DMS 273 treated with DMSO at 0.1 percent for 48 hours (cell line): Measurements from ENCODE around the gene CLEC16A.

Experiments
- DNase-seq: peaks from one replicate; lab custom pipeline; 2025; lab: John Stamatoyannopoulos, UW

The CLEC16A gene

DNA sequence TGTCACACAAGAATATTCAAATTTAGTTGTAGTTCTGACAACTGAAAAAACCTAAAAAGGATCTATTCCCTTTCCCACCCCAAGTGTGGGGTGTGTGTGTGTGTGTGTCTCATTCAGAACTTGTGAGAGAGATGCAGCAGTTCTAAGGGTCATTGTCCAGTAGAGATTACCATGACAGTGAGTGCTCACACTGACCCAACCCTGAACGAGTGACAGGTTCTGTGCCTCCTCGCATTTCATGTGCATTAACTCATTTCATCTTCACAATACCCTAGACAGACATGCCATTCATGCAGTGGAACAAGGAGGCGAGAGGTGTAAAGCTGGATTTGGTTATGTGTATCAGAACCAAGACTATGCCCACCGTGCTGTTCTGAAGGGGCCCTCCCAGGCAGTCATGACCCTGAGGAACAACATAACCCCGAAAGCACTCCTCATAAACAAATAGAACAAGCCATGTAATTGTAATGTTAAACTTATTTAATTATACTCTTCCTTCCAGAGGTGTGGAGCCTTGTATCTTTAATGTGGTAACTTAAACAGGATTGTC is 102.1 kb downstream of the CLEC16A start:
- no peak for DNase-seq

DNA sequence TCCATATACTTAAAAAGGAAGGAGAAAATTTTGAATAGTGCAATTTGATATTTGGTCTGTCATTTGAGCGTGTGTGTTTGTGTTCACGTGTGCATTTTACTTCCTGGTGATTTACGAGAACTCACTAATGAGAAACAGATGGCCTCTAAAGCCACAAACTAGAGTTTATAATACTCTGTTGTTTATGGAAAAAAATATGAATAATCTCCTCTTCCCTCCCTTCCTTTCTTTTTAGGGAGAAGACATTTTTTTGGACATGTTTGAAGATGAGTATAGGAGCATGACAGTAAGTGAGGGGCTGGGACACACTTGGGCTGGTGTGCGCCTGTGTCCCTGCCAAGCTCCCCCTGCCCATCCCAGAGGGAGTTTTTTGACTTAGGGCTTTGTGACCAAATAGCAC is 102.7 kb downstream of the CLEC16A start:
- DNase-seq: peak; percentile 26

DNA sequence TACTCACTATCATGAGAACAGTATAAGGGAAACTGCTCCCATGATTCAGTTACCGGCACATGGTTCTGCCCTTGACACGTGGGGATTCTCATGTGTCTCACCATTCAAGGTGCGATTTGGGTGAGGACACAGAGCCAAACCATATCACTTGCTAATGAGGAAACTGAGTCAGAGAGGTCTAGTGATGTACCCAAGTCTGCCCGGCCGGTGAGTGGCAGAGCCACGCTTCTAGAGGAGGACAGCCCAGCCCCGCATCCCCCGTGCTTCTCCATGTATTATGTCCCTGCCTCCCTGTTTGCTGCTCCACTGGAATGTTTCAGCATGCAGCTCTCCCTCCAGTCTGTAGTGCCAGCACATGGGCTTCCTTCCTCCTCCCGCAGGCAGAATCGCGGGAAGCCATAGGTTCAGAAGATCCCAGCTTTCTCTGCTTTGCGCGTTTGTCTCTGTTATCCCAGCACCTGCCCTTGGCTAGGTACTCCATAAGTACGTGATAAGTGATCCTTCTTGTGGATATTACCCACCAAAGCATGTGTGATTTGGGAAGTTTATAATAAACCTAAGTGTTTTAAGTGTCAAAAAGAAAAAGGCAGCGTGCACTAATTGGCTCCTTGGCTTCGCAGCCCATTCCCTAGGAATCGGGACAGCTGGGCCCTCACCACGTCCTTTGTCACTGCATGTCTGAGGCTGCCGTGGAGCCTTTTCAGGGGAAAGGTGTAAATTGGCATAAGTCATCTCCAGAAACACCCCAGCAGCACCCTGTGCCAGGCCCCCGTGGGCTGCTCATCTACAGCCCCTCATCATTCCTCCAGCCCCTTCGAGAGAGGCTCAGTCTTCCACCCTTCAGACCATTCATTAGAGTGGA is 103.8 kb downstream of the CLEC16A start:
- no peak for DNase-seq

DNA sequence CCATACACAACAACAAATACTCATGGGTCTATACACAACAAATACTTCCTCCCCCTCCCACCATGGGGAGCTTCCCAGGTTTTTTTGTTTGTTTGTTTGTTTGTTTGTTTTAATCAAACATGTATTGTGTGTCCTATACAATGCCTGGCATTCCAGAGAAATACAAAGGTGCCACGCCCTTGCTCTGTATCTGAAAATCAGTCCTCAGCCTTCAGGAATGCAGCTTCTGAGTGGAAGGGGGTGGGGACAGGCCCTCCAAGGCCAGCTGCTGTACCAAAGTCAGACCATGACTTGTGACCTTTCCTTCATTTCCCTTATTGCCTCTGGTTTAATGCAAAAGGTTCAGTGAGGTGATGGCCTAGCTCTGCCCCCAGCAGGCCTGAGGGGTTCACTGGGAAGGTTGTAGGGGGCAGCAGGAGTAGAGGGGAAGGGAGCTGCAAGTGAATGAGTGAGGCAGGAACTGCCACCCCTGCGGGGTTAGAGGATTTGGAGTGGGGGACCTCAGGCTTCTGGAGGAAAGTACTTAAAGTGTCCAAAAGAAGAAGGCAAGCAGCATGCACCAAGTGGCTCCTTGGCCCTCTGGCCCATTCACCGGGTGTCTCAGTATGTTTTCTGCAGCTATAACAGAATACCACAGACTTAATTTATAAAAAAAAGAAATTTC is 105.2 kb downstream of the CLEC16A start:
- no peak for DNase-seq

DNA sequence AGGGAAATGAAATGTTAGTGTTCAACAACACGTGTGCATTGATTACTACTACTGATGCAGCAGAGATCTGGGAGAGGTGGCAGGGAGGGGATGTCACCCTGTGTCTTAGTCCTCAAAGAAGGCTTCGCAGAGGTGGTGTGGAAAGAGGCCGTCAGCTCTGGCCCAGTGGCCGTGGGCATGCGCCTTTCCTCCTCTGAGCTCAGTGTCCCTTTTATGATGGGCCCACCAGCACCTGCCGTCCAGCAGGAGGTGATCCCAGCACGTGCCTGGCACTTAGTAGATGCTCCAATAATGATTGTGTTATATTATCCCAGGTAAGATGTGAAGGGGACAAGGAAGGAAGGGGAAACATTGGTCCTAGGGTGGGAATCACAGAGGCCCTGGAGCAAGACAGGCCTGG is 106.2 kb downstream of the CLEC16A start:
- no peak for DNase-seq

DNA sequence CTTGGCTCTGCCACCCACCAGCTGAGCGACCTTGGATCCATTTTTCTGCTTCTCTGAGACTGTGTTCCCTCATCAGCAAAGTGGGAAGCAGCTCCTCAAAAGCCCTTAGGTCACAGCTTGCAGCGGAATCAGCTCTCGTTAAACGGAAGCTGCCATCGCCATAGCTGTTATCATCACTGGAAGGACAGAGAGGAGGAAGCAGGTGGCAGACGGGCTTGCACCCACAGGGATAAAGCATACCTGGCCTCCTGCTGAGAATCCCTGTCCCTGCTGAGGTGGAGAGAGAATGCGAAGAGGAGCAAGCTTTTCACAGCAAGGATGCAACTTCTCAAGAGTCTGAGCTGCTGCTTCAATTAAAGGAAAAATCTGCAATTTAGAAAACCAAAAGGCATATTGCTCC is 106.6 kb downstream of the CLEC16A start:
- DNase-seq: no peak

DNA sequence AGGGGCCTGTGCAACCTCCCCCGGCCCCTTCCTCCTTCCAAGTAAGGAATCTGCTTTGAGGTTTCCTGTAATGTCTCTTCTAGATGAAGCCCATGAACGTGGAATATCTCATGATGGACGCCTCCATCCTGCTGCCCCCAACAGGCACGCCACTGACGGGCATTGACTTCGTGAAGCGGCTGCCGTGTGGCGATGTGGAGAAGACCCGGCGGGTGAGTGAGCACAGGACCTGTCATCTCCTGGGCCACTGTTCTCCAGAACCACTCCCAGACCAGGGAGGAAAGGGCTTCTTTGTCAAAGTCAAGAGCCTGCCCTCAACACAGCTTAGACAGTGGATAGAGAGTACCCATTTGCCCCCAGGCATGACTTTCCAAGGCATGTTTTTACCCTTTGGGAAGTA is 107.1 kb downstream of the CLEC16A start:
- DNase-seq: no peak

DNA sequence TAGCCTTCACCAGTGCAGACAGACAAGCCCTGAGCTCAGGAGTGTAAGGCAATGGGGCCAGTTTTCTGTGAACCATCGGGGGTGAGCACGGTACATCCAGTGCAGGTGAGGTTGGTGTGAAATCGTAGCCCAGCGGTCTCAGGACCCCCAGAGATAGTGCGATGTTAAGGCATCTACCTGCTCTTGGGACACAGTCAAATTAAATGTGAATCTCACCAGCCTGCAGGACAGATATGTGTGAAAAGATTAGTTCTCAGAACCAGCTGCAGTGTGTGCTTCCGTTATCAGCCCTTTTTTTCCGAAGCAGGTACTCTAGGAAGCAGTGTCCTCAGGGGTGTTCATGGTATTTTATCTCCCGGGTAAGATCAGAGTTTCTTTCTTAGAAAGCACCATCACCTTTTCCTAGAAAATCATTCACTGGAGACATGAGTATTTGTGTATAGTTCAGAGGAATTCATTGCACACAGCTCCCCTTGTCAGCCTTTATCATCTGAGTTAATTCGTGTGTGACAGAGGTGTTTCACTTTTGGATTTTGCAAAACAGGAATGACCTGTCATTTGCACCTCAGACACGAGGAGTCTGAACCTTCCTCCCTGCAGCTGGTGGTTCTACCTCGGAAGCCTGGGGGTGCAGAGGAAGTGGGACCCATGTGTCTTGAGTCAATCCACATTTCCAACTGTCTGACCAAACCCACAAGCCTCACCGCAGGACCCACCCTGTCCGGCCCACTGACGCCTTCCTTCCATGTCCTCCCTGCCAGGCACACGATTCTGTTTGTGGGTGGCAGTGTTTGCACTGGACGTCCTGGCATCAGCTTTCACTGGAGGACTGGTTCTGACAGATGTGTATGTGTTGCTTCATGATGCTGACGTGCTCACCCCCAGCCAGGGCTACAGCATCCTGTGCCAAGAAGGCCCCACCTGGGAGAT is 107.8 kb downstream of the CLEC16A start:
- DNase-seq: no peak

DNA sequence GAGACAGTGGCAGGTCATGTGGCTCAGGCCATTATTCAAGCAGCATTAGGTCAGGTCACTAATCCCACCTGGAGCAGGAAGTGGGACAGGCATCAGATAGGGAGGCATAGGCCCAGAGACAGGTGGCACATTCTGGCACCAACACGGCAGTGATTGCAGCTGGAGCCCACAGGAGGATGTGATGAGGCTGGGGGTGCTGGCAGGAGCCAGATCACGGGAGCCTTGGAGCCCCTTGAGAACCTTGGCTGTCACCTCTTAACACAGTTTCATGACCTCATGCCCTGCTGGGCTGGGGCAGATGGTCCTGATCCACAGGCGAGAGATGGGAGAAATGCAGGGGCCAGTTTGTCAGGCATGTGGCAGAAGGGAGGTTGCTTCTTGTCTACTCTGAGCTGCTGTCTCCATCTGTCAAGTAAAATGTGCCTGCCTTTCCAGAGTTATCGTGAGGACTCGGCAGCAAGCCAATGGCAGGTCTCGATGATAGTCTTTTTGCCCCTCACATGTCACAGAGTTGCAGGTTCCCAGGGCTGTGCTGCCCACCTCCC is 109.6 kb downstream of the CLEC16A start:
- peak; percentile 85 for DNase-seq

DNA sequence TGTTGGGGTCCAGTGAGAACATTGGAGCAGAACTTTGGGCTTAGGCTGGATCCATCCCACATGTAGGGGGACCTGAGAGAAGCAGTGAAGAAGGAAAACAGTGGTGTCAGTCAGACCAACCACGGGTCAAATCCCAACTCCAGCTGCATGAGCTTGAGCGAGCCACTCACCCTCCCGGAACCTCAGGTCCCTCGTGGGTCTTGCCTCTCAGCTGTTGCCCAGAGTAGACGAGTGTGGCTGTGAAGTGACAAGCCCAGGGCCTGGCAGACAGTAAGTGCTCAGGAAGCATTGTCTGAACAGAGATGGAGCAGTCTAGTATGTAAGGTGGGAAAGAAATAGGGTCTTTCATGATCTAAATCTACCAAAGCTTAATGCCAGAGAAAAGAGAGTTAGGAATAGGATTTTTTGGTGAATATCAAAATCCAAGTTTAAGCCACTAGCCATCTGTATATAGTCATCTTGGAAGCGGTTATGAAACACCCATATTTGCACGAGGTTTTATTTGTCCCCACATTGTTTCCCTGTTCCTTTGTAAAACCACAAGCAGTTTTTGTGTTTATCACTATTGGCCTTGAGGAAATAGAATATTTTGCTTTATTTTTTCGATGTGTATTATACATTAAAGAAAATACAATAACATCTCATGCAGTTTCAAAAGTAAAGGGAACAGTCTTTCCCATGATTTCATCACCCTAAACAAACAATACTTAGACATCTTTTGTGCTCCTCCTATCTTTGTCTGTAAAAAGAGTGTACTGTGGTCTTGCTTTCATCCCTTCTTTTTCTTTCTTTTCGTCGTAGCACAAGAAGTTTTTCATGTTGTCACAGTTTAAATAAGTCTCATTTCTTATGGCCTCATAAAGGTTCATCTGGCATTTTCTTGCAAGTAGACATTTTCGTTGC is 112.0 kb downstream of the CLEC16A start:
- DNase-seq: no peak

DNA sequence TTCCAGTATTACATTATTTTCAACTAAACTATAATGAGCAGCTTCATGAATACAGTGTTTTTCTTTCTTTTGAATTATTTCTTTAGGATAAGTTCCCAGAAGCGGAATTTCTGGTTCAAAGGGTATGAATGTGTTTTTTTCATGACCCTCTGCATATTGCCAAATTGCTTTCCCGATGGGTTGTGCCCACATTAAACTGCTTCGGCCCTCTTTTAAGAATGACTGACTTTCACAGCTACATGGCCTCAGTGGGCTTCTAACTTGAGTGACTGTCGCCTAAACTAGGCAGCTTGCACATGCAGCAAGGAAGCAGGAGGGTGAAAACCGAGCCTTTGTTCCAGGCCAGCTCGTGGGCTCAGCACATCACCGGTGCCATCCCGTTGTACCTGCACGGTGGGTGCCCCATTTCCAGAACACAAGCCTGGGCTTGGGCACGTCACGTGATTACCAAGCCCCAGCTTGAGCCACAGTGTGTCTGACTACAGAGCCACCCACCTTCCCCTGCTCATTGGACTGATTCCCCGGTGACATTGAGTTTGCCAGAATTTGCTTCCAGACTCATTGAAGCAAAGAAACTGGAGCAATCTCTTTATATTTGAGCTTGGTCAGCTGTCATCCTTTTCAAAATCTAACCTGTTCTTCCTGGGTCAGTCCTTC is 112.8 kb downstream of the CLEC16A start:
- no peak for DNase-seq

DNA sequence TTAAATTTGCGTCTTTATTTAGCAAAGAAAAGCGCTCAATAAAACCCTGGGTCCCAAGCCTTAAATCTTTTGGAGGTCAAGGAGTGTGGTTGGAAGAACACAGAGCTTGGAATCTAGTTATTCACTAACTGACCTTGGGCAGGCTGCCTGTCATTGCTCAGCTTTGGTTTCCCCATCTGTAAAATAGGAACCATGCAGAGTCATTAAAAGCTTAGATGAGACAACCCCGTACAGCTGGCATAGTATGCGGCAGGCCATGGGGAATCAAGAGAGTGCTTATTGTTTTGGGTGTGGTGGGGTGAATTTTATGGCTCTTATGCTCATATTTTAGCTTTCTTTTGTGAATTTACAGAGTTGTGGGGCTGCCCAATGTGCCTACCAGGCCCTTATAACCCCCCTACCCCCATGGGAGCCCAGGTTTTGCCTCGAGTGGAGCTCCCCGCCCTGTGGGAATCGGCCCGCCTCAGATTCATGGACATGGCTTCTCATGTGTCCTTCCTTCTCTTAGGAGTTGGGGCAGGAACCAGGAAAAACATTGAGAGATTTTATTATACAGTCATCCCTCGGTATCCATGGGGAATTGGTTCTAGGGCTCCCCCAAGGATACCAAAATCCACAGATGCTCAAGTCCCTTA is 113.5 kb downstream of the CLEC16A start:
- DNase-seq: no peak

DNA sequence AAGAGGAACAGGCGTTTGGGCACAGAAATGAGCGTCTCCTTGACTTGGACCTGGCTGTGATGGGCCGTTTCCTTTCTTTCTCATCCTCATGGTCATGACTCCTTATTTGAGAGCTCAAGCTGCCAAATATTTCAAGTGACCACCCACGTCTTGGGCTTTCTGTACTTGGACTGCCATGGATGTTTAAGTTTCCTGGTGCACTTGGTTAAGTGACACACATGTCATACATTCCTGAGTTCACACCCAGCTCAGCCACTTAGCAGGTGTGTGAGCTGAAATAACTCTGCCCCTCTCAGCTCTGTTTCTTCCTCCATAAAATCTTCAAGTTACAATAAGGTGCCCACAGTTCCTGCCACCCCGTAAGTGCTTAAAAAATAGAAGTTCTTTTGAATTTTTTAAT is 114.5 kb downstream of the CLEC16A start:
- DNase-seq: no peak

DNA sequence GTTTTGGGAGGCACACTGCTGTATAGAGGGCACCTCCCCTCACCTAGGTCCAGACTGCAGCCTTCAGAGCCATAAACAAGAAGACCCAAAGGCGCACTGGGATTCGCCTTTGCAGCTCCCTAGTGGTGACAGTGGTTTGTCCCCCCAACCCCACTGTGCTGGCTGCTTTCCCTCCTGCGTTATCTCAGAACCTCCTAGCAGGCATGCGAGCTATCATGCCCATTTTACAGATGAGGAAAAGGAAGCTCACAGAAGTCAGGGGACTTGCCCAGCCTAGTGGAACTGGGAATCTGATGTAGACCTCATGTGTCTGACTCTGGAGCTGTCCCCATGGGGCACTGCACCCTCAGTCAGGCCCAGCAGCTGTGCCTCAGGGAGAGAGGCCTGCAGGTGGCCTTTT is 115.2 kb downstream of the CLEC16A start:
- DNase-seq: no peak

DNA sequence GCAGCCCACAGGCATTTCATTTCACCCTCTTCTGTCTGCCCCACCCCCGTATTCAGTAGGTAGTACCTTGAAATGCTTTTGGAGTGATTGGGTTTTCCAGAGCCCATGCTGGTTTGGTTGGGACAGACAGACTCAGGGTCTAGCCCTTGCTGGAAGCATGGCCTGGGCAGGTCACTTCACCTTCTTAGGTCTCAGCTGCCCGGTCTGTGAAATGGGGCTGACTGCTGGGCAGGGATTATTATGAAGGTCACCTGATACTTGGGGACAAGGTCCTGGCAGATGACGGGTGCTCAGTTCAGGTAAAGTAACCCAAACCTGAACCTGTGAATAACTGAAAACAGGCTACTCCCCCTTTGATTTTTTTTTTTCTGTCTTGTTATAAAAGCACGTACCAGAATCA is 116.0 kb downstream of the CLEC16A start:
- DNase-seq: no peak

DNA sequence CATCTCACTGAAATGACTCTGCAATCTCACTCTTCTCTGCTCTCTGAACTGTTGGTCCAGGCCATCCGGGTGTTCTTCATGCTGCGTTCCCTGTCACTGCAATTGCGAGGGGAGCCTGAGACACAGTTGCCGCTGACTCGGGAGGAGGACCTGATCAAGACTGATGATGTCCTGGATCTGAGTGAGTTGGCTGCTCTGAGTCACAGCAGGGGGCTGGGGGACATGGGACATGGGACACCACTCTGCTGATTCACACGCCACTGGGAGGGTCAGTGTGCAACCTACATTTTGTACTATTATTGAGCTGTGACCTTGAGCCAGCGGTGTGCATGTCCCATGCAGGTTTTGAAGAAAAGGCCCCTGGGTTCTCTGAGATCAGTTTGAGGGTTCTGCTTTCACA is 116.5 kb downstream of the CLEC16A start:
- no peak for DNase-seq

DNA sequence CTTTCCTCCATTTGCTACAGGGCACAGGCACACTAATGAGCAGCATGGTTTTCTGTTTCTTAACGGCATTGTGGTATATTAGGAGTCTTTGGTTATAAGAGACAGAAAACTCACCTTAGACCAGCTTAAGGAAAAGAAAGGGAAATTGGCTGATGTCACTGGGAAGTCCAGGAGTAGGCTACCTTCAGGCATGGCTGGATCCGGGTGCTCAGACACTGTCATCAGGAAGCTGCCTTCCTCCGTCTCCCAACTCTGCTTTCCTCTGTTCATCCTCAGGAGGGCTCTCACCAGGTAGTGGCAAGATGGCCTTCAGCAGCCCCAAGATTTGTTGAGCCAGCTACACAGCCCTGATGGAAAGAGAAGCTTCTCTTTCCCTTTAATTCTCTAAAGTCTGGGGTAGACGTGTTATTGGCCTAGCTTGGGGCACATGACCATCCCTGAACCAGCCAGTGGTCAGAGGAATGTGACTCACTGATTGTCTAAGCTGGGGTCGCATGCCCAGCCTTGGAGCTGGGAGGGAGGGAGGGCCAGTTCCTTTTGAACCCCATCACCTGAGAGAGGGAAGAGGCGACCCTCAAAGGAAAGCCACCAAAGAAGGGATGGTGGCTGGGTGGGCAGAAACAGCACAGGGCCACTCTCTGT is 117.4 kb downstream of the CLEC16A start:
- DNase-seq: no peak

DNA sequence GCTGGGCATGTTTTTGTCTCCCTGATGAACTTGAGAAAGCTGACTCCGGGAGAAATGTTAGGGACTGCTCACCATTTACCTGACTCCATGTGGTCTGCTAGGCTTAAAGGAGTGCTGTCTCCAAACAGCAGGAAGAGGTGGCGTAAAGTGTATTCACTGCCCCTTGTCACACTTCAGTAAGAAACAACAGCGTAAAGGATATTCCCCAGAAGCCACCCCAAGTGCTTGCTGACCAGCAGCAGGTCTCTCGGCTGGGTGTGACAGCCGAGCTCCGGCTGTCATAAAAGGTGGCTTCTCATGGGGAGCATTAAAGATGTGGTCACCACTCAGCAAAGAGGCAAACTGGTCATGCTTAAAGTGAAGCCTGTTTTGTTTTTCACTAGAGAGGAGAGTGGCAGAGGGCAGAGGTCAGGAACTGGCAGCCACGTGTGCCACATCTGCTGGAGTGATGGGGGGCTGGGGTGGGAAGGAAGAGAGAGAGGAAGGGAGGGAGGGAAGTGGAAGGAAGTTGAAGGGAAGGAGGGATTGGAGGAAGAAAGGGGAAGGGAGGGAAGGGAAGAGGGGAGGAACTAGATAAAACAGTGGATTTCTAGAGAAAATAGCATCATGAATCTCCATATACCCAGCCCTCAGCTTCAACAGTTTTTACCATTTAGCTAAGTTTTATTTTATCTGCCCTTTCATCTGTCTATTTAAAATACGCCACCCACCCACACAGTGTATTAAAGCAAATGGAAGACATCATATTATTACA is 119.3 kb downstream of the CLEC16A start:
- no peak for DNase-seq

DNA sequence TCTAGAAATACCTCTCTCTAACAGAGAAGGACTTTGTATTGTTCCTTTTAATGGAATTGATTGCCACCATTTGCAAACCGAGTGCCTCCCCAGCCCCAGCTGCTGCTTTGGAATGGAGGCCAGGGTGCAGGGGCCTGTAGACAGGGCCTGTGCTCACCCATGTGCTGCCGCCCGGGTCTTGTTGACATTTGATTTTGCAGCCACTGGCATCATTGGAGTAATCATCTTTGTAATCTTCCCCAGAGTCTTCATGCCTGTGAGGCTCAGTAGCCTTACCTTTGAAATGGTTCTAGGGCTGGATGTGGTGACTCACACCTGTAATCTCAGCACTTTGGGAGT is 119.8 kb downstream of the CLEC16A start:
- no peak for DNase-seq
